ENCODE measurements around the gene UNC5B. TPM values are rescaled to one million over a fixed set of nuclear protein-coding genes. Genes with fewer than 3 reads are reported as not detected.

Gene UNC5B
- total RNA-seq, 6 donors from 2014 or later, result 8.4 to 27.7 (median 20.5) TPM

DNA sequence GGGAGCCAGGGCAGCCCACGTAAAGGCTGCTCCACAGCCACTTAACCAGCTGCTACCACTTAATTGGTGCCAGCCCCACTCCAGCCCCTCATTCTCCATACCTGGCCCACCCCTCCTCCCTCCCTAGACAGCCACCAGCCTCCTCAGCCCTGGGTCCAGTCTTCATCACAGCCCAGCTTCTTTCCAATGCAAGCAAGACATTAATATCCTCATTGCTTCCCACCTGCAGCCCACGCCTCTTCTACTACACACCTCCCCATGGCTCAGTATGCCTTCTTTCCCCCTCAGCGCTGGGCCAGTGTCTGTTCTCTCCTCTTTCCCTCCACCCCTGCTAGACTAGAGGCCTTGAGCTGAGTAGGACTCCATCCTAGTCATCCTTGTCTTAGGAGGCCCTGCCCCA lies 33.5 kb upstream of the UNC5B start:
- DNase-seq (no peak), ATAC-seq (ENCODE audit: low FRiP score in 2 of 2) (no peak)
- H3K9me3 ChIP-seq, result no peaks in the 10 kb centered on the region
- H3K4me1 ChIP-seq, result no peaks in the 10 kb centered on the region
- TF ChIP-seq, protein P1, sequence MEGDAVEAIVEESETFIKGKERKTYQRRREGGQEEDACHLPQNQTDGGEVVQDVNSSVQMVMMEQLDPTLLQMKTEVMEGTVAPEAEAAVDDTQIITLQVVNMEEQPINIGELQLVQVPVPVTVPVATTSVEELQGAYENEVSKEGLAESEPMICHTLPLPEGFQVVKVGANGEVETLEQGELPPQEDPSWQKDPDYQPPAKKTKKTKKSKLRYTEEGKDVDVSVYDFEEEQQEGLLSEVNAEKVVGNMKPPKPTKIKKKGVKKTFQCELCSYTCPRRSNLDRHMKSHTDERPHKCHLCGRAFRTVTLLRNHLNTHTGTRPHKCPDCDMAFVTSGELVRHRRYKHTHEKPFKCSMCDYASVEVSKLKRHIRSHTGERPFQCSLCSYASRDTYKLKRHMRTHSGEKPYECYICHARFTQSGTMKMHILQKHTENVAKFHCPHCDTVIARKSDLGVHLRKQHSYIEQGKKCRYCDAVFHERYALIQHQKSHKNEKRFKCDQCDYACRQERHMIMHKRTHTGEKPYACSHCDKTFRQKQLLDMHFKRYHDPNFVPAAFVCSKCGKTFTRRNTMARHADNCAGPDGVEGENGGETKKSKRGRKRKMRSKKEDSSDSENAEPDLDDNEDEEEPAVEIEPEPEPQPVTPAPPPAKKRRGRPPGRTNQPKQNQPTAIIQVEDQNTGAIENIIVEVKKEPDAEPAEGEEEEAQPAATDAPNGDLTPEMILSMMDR (IDR thresholded peaks at IDR 0.05), result no peak
- TF ChIP-seq POLR2AphosphoS5 (IDR thresholded peaks at IDR 0.05) (no peak), POLR2A (IDR thresholded peaks at IDR 0.05) (no peak), EP300 (IDR thresholded peaks at IDR 0.05) (no peak)
- no peaks in the 10 kb centered on the region for H3K36me3 ChIP-seq
- H3K4me3 ChIP-seq, result no peak overlapping the region
- H3K27ac ChIP-seq, result no peak overlapping the region
- no peaks in the 10 kb centered on the region for H3K27me3 ChIP-seq
- WGBS, 2 donors, result 84 to 88% methylated on average over 3 of the region's 3 CpGs

GRCh38 chr10:71179382-71179781 lies 33.0 kb upstream of the UNC5B start:
- no peaks in the 10 kb centered on the region for H3K4me1 ChIP-seq
- H3K9me3 ChIP-seq, result no peaks in the 10 kb centered on the region
- 89% methylated on average over 3 of the region's 3 CpGs; no CpG with 5 or more reads in 1 of the 2 donors for WGBS, 2 donors
- H3K27me3 ChIP-seq, result no peaks in the 10 kb centered on the region
- no peak for TF ChIP-seq EP300 (IDR thresholded peaks at IDR 0.05)
- TF ChIP-seq, protein P1 (IDR thresholded peaks at IDR 0.05), result no peak
- no peak overlapping the region for H3K4me3 ChIP-seq
- ATAC-seq (ENCODE audit: low FRiP score in 2 of 2) (no peak), DNase-seq (peak in 1 of 2 donors; percentile 18)
- H3K36me3 ChIP-seq, result no peaks in the 10 kb centered on the region
- H3K27ac ChIP-seq, result no peak overlapping the region

- H3K27me3 ChIP-seq, result no peaks in the 10 kb centered on the region
- H3K36me3 ChIP-seq, result no peaks in the 10 kb centered on the region
- H3K4me3 ChIP-seq, result no peak overlapping the region
- TF ChIP-seq POLR2AphosphoS5 (IDR thresholded peaks at IDR 0.05) (no peak), EP300 (IDR thresholded peaks at IDR 0.05) (no peak), POLR2A (IDR thresholded peaks at IDR 0.05) (no peak)
- TF ChIP-seq, protein P1 (IDR thresholded peaks at IDR 0.05), result no peak
- H3K4me1 ChIP-seq, result no peaks in the 10 kb centered on the region
- H3K27ac ChIP-seq, result no peak overlapping the region
- 84 to 97% methylated on average over 5 to 6 of the region's 6 CpGs for WGBS, 2 donors
- ATAC-seq (ENCODE audit: low FRiP score in 2 of 2) (no peak), DNase-seq (no peak)
- no peaks in the 10 kb centered on the region for H3K9me3 ChIP-seq
These were observed 27.9 kb upstream of the UNC5B start for GRCh38 chr10:71184421-71184820.

GRCh38 chr10:71185209-71185608 lies 27.2 kb upstream of the UNC5B start:
- Histone ChIP-seq H3K4me1 (no peaks in the 10 kb centered on the region), H3K4me3 (no peak overlapping the region), H3K27ac (no peak overlapping the region), H3K9me3 (no peaks in the 10 kb centered on the region), H3K36me3 (no peaks in the 10 kb centered on the region), H3K27me3 (no peaks in the 10 kb centered on the region)
- no peak for ATAC-seq (ENCODE audit: low FRiP score in 2 of 2)
- 82 to 83% methylated on average over 2 to 4 of the region's 4 CpGs for WGBS, 2 donors
- no peak for DNase-seq
- TF ChIP-seq, protein P1 (IDR thresholded peaks at IDR 0.05), result no peak
- no peak for TF ChIP-seq POLR2AphosphoS5 (IDR thresholded peaks at IDR 0.05)
- no peak for TF ChIP-seq POLR2A (IDR thresholded peaks at IDR 0.05)
- TF ChIP-seq EP300 (IDR thresholded peaks at IDR 0.05), result no peak

DNA sequence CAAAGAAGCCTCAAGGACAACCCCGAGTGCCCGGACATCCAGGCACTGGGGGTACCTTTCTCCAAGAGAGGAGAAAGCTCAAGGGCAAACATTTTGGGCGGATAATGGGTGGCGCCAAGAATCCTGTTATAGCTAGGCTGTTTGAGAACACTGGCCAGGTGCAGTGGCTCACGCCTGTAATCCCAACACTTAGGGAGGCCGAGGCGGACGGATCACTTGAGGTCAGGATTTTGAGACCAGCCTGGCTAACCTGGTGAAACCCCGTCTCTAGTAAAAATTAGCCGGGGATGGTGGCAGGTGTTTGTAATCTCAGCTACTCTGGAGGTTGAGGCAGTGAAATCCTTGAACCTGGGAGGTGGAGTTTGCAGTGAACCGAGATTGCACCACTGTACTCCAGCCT lies 25.2 kb upstream of the UNC5B start:
- ATAC-seq (ENCODE audit: low FRiP score in 2 of 2) (no peak), DNase-seq (no peak)
- Histone ChIP-seq H3K4me1 (peaks cover 0 to 4% (median 2%) of the 10 kb centered on the region in 4 donors), H3K9me3 (no peaks in the 10 kb centered on the region), H3K27ac (no peak overlapping the region), H3K4me3 (no peak overlapping the region), H3K27me3 (no peaks in the 10 kb centered on the region), H3K36me3 (no peaks in the 10 kb centered on the region)
- TF ChIP-seq, protein P1 (IDR thresholded peaks at IDR 0.05), result no peak
- no peak for TF ChIP-seq EP300 (IDR thresholded peaks at IDR 0.05)
- no peak for TF ChIP-seq POLR2AphosphoS5 (IDR thresholded peaks at IDR 0.05)
- TF ChIP-seq POLR2A (IDR thresholded peaks at IDR 0.05), result no peak
- WGBS, 2 donors, result 83 to 88% methylated on average over 10 to 11 of the region's 11 CpGs

Data from upper lobe of left lung (tissue), 6 donors.